Liver (tissue), 9 donors: ENCODE data around the gene S100A16. TPM values are rescaled to one million over a fixed set of nuclear protein-coding genes. Genes with fewer than 3 reads are reported as not detected.

Experiments used
- DNase-seq: peaks from one replicate; pipeline ENCODE4 v3.0.0-alpha.2; 2017; ENCODE audit warnings: low spot score
- H3K27ac ChIP-seq, 2 donors: one replicate each; pipeline ENCODE4 v1.7.0; 2013; ENCODE audit warnings: inconsistent platforms in 2 of 2, low read length in 2 of 2, control low read depth in 1 of 2, low read depth in 1 of 2, mild to moderate bottlenecking in 1 of 2
- H3K27me3 ChIP-seq, 4 donors: one replicate each; pipeline versions ENCODE4 v1.6.1 to v1.7.0; 2013; ENCODE audit warnings: low read length in 3 of 4, inconsistent platforms in 1 of 4, mild to moderate bottlenecking in 1 of 4, moderate library complexity in 1 of 4; ENCODE audit not compliant: control insufficient read depth in 4 of 4, insufficient read depth in 4 of 4
- H3K36me3 ChIP-seq, 4 donors: one replicate each; pipeline versions ENCODE4 v1.6.1 to v1.7.0; 2013; ENCODE audit warnings: low read length in 3 of 4, mild to moderate bottlenecking in 3 of 4, low read depth in 1 of 4, moderate library complexity in 1 of 4; ENCODE audit not compliant: control insufficient read depth in 4 of 4, insufficient read depth in 3 of 4
- H3K4me1 ChIP-seq, 4 donors: one replicate each; pipeline versions ENCODE4 v1.6.1 to v1.7.0; 2013; ENCODE audit warnings: low read length in 3 of 4, mild to moderate bottlenecking in 3 of 4, moderate library complexity in 1 of 4; ENCODE audit not compliant: control insufficient read depth in 4 of 4, insufficient read depth in 4 of 4
- H3K4me3 ChIP-seq, 3 donors: one replicate each; pipeline versions ENCODE4 v1.6.1 to v1.7.0; 2013; ENCODE audit warnings: low read length in 3 of 3, control low read depth in 1 of 3, low read depth in 1 of 3, mild to moderate bottlenecking in 1 of 3
- H3K9ac ChIP-seq, 2 donors: one replicate each; pipeline ENCODE4 v1.7.0; 2013; ENCODE audit warnings: low read length in 2 of 2, mild to moderate bottlenecking in 2 of 2, moderate library complexity in 2 of 2, control low read depth in 1 of 2, low read depth in 1 of 2
- H3K9me3 ChIP-seq, 4 donors: one replicate each; pipeline versions ENCODE4 v1.6.1 to v1.7.0; 2013; ENCODE audit warnings: low read length in 3 of 4; ENCODE audit not compliant: control insufficient read depth in 4 of 4
- ATF3 ChIP-seq: IDR thresholded peaks from 2 replicates; pipeline ENCODE4 v1.6.1; 2016; ENCODE audit warnings: antibody characterized with exemption
- CTCF ChIP-seq: fragments of 150-350 bp; IDR thresholded peaks from 2 replicates; pipeline ENCODE4 v1.5.1; 2017; ENCODE audit warnings: improper control_type of control experiment, low read depth, low read length; ENCODE audit not compliant: missing input control
- EGR1 ChIP-seq, 2 donors: IDR thresholded peaks; 2 replicates each; pipeline ENCODE4 v1.6.1; 2016 to 2018; ENCODE audit warnings: antibody characterized with exemption in 2 of 2, low read depth in 2 of 2
- FOXA1 ChIP-seq: IDR thresholded peaks from 2 replicates; pipeline ENCODE4 v1.6.1; 2016; ENCODE audit warnings: antibody characterized with exemption
- HNF4A ChIP-seq, 2 donors: conservative IDR thresholded peaks; 2 replicates each; pipeline ENCODE4 v1.6.1; 2016; ENCODE audit warnings: antibody characterized with exemption in 2 of 2, mild to moderate bottlenecking in 2 of 2
- JUND ChIP-seq, 2 donors: IDR thresholded peaks; 2 replicates each; pipeline ENCODE4 v1.6.1; 2016; ENCODE audit warnings: antibody characterized with exemption in 2 of 2
- MAX ChIP-seq: IDR thresholded peaks from 2 replicates; pipeline ENCODE4 v1.6.1; 2016; ENCODE audit warnings: antibody characterized with exemption
- NR2F2 ChIP-seq: IDR thresholded peaks from 2 replicates; pipeline ENCODE4 v1.6.1; 2016; ENCODE audit warnings: antibody characterized with exemption
- RAD21 ChIP-seq, 2 donors: IDR thresholded peaks; 2 replicates each; pipeline ENCODE4 v1.6.1; 2016; ENCODE audit warnings: antibody characterized with exemption in 2 of 2, mild to moderate bottlenecking in 2 of 2
- REST ChIP-seq: IDR thresholded peaks from 2 replicates; pipeline ENCODE4 v1.6.1; 2016; ENCODE audit warnings: antibody characterized with exemption, mild to moderate bottlenecking
- RXRA ChIP-seq, 2 donors: IDR thresholded peaks; 2 replicates each; pipeline ENCODE4 v1.6.1; 2017 to 2018; ENCODE audit warnings: antibody characterized with exemption in 2 of 2, mild to moderate bottlenecking in 1 of 2
- TAF1 ChIP-seq: conservative IDR thresholded peaks from 2 replicates; pipeline ENCODE4 v1.6.1; 2016; ENCODE audit warnings: antibody characterized with exemption, mild to moderate bottlenecking
- YY1 ChIP-seq: IDR thresholded peaks from 2 replicates; pipeline ENCODE4 v1.6.1; 2016; ENCODE audit warnings: antibody characterized with exemption, mild to moderate bottlenecking
- ZBTB33 ChIP-seq: IDR thresholded peaks from 2 replicates; pipeline ENCODE4 v1.6.1; 2016; ENCODE audit warnings: antibody characterized with exemption
- WGBS: extraction: QIAGEN DNeasy Blood & Tissue Kit; methylation state at CpG from one replicate; pipeline ENCODE4 v1.1.7; 2013; 5-methylcytosine and 5-hydroxymethylcytosine counted together
- polyA plus RNA-seq, 2 donors: library from polyadenylated mRNA; stranded (reverse) in 1 of 2; unstranded in 1 of 2; fragments of 200-250 nt in 1 of 2; fragments of >200 nt in 1 of 2; fragmentation: Nextera tagmentation in 1 of 2; extraction: Ambion mirVana in 1 of 2; gene quantifications; one replicate each; pipeline versions ENCODE4 v1.2.1 to v1.2.3, GENCODE V29; 2013 to 2015
- total RNA-seq, 2 donors: library from RNA; depleted of rRNA; stranded (reverse); fragments of >200 nt; gene quantifications; one replicate each; pipeline ENCODE4 v1.2.3, GENCODE V29; 2014
- donor health status: healthy.
- donor health status: healthy.
- donor health status: healthy.
- donor health status: healthy.
- donor health status: healthy.

S100A16 gene
- total and polyA plus RNA-seq, 4 donors = 27.3 to 142 (median 81.8) TPM

- DNase-seq = no peak
- Histone ChIP-seq H3K27ac (no peak overlapping the region), H3K4me1 (no peaks in the 10 kb centered on the region)
Measured at GRCh38 chr1:153587314-153587713, 25.6 kb downstream of the S100A16 start.

More at GRCh38 chr1:153587314-153587713, 25.6 kb downstream of the S100A16 start:
- H3K4me3 ChIP-seq = no peak overlapping the region
- WGBS = 70% methylated on average over 5 of the region's 5 CpGs
- no peak overlapping the region for H3K9ac ChIP-seq
- H3K36me3 ChIP-seq = no peaks in the 10 kb centered on the region
- no peak for TF ChIP-seq REST
- no peak for TF ChIP-seq ZBTB33
- no peak for TF ChIP-seq ATF3
- no peak for TF ChIP-seq CTCF
- TF ChIP-seq MAX = no peak
- no peak for TF ChIP-seq RXRA (IDR thresholded peaks at IDR 0.05)
- no peak for TF ChIP-seq HNF4A (conservative IDR thresholded peaks at IDR 0.05)
- TF ChIP-seq JUND (IDR thresholded peaks at IDR 0.05) = no peak
- no peak for TF ChIP-seq YY1
- no peak for TF ChIP-seq FOXA1
- TF ChIP-seq TAF1 = no peak
- TF ChIP-seq RAD21 (IDR thresholded peaks at IDR 0.05) = no peak
- no peak for TF ChIP-seq NR2F2
- TF ChIP-seq EGR1 (IDR thresholded peaks at IDR 0.05; ENCODE audit: low read depth in 2 of 2) = no peak
- H3K27me3 ChIP-seq = no peaks in the 10 kb centered on the region
- H3K9me3 ChIP-seq = no peaks in the 10 kb centered on the region
